Urothelium cell line (cell line): ENCODE measurements around the gene FSTL4.

Experiments
- DNase-seq: peaks from one replicate; pipeline ENCODE4 v3.0.0; 2011; ENCODE audit warnings: low spot score, mixed read lengths
- FAIRE-seq: peaks from 2 replicates; lab custom pipeline; 2011; peaks lifted over from hg19 to GRCh38; lab: Jason Lieb, UNC

FSTL4 gene

GRCh38 chr5:133434336-133434735 lies 178.0 kb downstream of the FSTL4 start:
- FAIRE-seq (no peak), DNase-seq (no peak)

DNA sequence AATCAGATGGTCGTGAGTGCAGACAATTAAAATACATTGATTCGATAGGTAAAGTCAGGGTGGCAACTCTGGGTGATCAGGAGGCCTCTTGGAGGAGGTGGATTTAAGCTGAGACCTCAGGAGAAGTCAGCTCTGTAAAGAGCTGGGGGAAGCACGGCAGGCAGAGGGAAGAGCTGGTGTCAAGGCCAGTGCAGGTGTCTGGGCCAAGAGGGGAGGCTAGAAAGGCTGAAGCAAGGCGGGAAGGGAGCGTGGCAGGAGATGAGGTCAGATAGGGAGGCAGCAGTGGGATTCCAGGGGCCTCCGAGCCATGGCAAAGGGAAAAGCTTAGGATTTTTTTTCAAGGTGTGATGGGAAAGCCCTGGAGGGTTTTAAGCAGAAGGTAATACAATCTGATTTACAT lies 178.7 kb downstream of the FSTL4 start:
- DNase-seq (no peak), FAIRE-seq (no peak)

- FAIRE-seq, result no peak
- DNase-seq, result no peak
These were observed 179.3 kb downstream of the FSTL4 start for GRCh38 chr5:133432956-133433532.

DNA sequence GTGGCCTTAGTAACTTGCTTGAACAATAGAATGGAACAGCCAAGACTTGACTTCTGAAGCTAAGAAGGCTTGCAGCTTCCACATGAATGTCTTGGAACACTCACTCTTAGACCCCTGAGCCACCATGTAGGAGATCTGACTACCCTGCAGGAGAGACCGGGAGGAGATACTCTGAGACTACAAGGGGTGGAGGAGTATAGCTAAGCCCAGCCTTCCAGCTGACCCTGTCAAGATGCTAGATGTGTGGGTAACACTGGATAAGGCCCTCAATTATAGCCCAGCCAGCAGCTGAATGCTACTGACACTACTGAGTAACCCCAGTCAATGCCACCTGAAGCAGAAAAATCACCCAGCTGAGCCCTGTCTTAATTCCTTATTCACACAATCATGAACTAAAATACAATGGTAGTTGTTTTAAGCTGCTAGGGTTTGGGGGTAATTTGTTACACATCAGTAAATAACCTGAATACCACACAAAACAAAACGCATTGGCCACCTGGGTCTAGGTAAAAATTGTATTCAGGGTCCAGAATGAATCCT lies 180.9 kb downstream of the FSTL4 start:
- FAIRE-seq (no peak), DNase-seq (no peak)

DNA sequence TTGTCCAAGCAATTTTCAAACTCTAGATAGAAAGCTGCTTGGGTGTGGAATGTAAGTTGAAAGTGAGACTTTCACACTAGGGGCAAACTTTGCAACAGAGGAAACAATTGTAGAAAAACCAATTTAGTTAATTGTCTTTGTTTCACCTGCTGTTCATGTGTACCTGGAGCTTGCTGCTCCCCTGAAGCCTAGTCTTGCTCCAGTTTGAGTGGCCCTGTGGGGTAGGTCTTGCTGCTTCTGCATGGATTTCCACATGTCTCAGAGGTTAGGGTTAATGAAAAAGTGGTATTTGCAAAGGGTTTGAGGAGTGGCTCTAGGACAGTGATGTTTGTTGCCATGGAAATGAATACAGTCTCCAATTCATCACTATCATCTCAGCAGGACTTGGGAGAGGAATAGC lies 182.2 kb downstream of the FSTL4 start:
- DNase-seq (no peak), FAIRE-seq (no peak)

- DNase-seq (no peak), FAIRE-seq (no peak)
These were observed 183.3 kb downstream of the FSTL4 start for GRCh38 chr5:133429046-133429445.

- DNase-seq, result no peak
These were observed 184.2 kb downstream of the FSTL4 start for GRCh38 chr5:133428072-133428660.

GRCh38 chr5:133427121-133427777 lies 185.1 kb downstream of the FSTL4 start:
- no peak for FAIRE-seq
- no peak for DNase-seq

More at GRCh38 chr5:133428072-133428660, 184.2 kb downstream of the FSTL4 start:
- no peak for FAIRE-seq

DNA sequence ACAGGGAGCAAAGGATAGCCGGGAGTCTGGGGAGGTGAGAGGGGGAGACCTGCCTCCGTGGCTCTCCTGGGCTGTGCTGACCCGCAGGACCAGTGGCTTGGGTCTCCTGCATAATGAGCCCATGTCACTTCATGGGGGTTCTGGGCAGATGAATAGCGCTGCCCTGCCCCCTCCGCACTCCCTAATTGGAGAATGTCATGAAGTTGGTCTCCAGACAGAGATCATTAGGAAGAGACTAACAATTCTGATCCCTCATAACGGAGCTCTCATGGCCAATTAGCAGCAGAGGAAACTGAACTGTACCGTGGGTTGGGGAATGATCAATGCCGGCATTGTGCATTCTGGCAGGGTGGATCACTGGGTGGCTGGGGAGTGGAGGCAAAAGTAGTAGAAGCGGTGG lies 186.1 kb downstream of the FSTL4 start:
- FAIRE-seq (no peak), DNase-seq (no peak)

DNA sequence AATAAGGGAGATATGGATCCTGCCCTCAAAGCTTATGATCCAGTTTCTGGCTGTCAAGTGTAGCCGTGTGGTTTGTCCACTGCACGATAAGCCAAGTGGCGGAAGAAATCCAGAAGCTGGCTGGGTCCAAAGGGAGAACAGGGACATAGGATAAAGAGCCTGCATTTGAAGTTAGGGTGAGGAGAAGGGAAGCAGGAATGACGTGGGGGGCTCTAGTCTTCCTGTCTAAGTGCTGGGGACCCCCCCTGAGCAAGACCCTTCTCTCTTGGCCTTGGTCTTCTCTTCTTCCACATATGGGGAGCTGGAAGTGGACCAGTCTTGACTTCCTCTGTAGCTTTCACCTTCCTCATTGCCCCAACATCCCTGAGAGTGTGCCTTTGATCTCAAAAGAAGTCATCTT lies 186.6 kb downstream of the FSTL4 start:
- no peak for FAIRE-seq
- no peak for DNase-seq

GRCh38 chr5:133425222-133425621 lies 187.1 kb downstream of the FSTL4 start:
- FAIRE-seq (no peak), DNase-seq (no peak)

DNA sequence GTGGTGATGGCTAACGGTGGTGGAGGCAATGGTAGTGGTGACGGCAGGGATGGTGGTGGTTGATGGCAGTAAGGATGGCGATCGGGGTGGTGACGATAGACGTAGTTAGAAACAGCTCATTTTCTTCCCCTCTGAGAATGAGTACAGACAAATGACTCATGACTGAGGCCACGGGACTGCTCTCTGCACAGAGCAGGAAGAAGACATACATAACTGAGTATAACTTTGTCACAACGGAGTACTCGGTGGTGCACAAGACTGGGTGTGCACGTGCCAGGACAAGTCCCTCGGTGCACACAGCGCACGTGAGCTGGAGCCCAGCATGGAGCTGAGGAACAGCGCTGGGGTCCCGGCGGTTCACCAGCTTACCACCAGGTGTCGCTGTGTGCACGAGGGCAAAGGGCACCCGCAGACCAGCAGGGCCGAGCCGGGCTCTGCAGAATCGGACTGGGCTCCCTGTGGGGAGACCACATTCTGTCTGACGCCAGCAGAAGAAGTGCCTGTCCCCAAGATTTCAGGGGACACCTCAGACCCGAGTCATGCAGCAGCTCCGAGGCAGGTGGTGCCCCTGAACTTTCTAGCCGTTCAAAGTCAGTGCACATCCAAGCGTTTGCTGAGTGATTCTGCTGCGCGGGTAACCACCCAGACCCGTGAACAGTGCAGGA lies 188.6 kb downstream of the FSTL4 start:
- DNase-seq (peak; percentile 91), FAIRE-seq (no peak)

DNA sequence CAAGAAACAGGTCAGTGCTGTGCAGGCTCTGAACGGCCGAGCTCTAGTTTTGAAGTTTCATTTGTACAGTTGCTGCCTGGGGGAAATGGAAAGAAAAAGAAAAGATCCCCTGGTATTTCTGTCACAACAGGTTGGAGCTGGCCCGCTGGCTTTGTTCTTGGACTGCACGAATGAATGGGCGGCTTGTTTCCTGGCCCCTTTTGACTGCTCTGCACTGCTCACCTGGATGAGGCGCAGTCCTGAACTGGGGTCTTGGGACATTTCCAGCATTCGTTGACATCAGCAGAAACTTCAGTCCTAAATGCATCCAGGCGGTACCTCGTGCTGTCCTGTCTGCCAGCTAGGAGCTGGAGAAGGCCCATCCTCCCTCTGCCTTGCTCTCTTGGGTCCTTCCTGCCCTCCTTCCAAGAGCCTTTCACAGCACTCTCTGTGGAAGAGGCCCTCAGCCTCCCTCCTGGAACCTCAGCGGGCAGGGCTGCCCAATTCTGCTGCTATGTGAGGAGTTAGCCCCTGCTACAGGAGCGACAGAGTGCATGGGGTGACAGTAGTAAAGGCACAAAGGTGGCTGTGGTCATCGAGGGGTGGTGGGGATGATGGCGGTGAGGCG lies 189.2 kb downstream of the FSTL4 start:
- DNase-seq, result no peak
- peak; percentile 98 for FAIRE-seq

DNA sequence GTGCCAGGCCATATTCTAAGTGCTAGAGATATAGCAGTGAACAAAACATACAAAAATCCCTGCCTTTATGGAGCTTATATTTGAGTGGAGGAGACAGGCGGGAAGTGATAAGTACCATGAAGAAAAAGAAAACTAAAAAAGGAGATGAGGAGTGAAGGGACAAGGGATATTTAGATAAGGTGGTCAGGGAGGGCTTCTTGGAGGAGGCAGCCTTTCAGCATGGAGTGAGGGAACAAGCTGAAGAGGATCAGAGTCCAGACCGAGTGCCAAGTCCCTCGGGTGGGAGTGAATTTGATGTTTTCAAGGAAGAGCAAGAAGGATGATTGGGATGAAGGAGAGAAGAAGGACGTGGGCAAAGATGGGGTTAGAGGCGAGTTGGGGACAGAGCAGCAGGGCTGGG lies 190.5 kb downstream of the FSTL4 start:
- FAIRE-seq, result no peak
- no peak for DNase-seq

DNA sequence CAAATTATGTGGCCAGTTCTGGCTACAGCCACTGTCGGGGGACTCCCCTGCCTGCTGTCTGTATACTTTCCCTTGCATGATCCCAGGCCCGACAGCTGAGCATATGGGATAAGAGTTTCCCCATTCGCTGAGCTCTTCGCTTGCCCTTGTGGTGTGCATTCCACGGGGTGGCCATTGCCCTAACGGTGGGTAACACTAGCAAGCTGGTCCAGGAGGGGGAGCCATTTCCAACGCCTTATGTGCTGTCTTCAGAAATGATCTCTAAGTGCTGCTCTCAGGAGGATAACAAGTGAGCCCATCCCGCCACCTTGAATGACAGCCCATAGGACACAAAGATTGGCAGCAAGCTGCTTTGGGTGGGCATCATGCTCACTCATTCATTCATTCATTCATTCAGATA lies 190.9 kb downstream of the FSTL4 start:
- DNase-seq (no peak), FAIRE-seq (peak; percentile 65)

GRCh38 chr5:133420440-133421301 lies 191.7 kb downstream of the FSTL4 start:
- FAIRE-seq, result peak; percentile 82
- no peak for DNase-seq

DNA sequence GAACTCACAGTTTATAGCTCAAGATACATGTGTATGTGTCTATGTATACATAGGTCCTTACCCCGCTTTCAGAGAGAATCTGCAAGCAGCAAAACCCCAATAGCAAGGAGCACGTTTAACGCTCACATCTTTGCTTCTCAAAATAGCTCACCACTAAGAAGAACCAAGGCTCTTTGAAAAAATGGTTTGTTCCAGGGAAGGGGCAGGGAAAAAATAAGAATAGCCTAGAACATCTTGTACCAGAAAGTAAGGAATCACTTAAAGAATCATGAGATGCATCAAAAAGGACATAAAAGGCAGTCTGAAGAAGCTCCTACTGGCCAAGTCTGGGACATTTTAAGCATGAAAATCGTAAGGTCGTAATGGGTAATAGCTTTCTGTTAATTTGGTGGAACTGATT lies 196.4 kb downstream of the FSTL4 start:
- no peak for FAIRE-seq
- DNase-seq, result no peak

DNA sequence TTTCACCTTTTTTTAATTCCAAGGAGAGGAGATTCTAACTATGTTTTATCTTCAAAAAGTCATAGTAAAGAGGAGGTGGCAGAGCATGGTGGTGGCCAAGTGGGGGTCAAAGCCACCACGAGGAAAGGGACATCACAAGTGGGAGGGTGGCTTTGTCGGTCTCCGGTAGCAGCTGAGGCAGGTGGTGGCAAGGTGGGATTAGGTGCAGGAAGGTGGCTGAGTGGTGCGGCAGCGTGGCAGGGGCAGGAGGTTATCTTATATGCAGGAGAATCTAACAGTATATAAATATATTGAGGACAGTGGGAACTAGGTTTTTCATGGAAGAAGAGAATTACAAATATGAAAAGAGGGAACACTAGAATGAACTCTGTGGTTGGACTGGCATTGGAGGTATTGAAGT lies 196.8 kb downstream of the FSTL4 start:
- FAIRE-seq (no peak), DNase-seq (no peak)

DNA sequence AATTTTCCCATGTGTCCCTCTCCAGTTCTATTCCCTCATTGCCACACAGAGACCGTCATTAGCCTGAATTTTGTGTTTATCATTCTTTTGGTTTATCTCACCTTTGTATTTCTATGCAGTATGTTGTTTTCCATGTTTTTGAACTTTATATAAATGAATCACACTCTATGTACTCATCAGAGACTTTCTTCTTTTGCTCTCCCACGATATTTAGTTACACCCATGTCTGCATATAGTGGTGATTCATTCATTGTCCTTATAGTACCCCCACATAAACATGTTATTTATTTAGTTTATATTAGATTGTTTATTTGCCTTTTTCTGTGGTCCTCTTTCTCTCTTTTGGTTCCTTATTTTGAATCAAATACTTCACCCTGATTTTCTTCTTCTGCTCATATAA lies 199.7 kb downstream of the FSTL4 start:
- no peak for DNase-seq
- no peak for FAIRE-seq

DNA sequence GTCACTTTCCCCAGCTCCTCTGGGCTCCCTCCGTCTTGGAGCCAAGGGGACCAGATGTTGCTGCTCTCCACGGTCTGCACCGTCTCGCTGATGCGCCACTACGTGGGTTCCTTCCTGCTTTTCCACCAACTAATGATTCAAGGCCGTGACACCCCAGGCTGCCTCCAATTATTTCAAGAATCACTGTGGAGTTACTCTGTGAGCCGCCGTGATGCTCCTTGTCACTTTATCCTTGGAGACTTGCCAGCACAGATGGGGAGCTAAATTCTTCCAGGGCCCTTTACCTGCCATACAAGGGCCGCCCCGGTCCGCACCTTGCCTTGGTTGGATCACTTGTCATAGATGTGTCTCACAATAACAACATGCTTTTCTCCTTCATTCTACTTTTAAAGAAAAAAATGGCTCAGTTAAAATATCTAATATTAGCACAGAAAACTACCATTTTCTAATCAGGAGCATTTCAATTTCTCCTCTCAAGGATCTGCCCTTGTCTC lies 202.0 kb downstream of the FSTL4 start:
- no peak for FAIRE-seq
- no peak for DNase-seq
